Liver (tissue), 9 donors: ENCODE data around the gene SLC16A4. TPM values are rescaled to one million over a fixed set of nuclear protein-coding genes. Genes with fewer than 3 reads are reported as not detected.

Experiments used
- DNase-seq: peaks from one replicate; pipeline ENCODE4 v3.0.0-alpha.2; 2017; ENCODE audit warnings: low spot score
- H3K27ac ChIP-seq, 2 donors: one replicate each; pipeline ENCODE4 v1.7.0; 2013; ENCODE audit warnings: inconsistent platforms in 2 of 2, low read length in 2 of 2, control low read depth in 1 of 2, low read depth in 1 of 2, mild to moderate bottlenecking in 1 of 2
- H3K27me3 ChIP-seq, 4 donors: one replicate each; pipeline versions ENCODE4 v1.6.1 to v1.7.0; 2013; ENCODE audit warnings: low read length in 3 of 4, inconsistent platforms in 1 of 4, mild to moderate bottlenecking in 1 of 4, moderate library complexity in 1 of 4; ENCODE audit not compliant: control insufficient read depth in 4 of 4, insufficient read depth in 4 of 4
- H3K36me3 ChIP-seq, 4 donors: one replicate each; pipeline versions ENCODE4 v1.6.1 to v1.7.0; 2013; ENCODE audit warnings: low read length in 3 of 4, mild to moderate bottlenecking in 3 of 4, low read depth in 1 of 4, moderate library complexity in 1 of 4; ENCODE audit not compliant: control insufficient read depth in 4 of 4, insufficient read depth in 3 of 4
- H3K4me1 ChIP-seq, 4 donors: one replicate each; pipeline versions ENCODE4 v1.6.1 to v1.7.0; 2013; ENCODE audit warnings: low read length in 3 of 4, mild to moderate bottlenecking in 3 of 4, moderate library complexity in 1 of 4; ENCODE audit not compliant: control insufficient read depth in 4 of 4, insufficient read depth in 4 of 4
- H3K4me3 ChIP-seq, 3 donors: one replicate each; pipeline versions ENCODE4 v1.6.1 to v1.7.0; 2013; ENCODE audit warnings: low read length in 3 of 3, control low read depth in 1 of 3, low read depth in 1 of 3, mild to moderate bottlenecking in 1 of 3
- H3K9ac ChIP-seq, 2 donors: one replicate each; pipeline ENCODE4 v1.7.0; 2013; ENCODE audit warnings: low read length in 2 of 2, mild to moderate bottlenecking in 2 of 2, moderate library complexity in 2 of 2, control low read depth in 1 of 2, low read depth in 1 of 2
- H3K9me3 ChIP-seq, 4 donors: one replicate each; pipeline versions ENCODE4 v1.6.1 to v1.7.0; 2013; ENCODE audit warnings: low read length in 3 of 4; ENCODE audit not compliant: control insufficient read depth in 4 of 4
- ATF3 ChIP-seq: IDR thresholded peaks from 2 replicates; pipeline ENCODE4 v1.6.1; 2016; ENCODE audit warnings: antibody characterized with exemption
- CTCF ChIP-seq: fragments of 150-350 bp; IDR thresholded peaks from 2 replicates; pipeline ENCODE4 v1.5.1; 2017; ENCODE audit warnings: improper control_type of control experiment, low read depth, low read length; ENCODE audit not compliant: missing input control
- EGR1 ChIP-seq, 2 donors: IDR thresholded peaks; 2 replicates each; pipeline ENCODE4 v1.6.1; 2016 to 2018; ENCODE audit warnings: antibody characterized with exemption in 2 of 2, low read depth in 2 of 2
- FOXA1 ChIP-seq: IDR thresholded peaks from 2 replicates; pipeline ENCODE4 v1.6.1; 2016; ENCODE audit warnings: antibody characterized with exemption
- FOXA2 ChIP-seq: IDR thresholded peaks from 2 replicates; pipeline ENCODE4 v1.6.1; 2016; ENCODE audit warnings: antibody characterized with exemption
- GABPA ChIP-seq, 2 donors: IDR thresholded peaks in 1 of 2; conservative IDR thresholded peaks in 1 of 2; 2 replicates each; pipeline ENCODE4 v1.6.1; 2016; ENCODE audit warnings: antibody characterized with exemption in 2 of 2, mild to moderate bottlenecking in 1 of 2, moderate library complexity in 1 of 2
- HNF4A ChIP-seq, 2 donors: conservative IDR thresholded peaks; 2 replicates each; pipeline ENCODE4 v1.6.1; 2016; ENCODE audit warnings: antibody characterized with exemption in 2 of 2, mild to moderate bottlenecking in 2 of 2
- HNF4G ChIP-seq: IDR thresholded peaks from 2 replicates; pipeline ENCODE4 v1.6.1; 2016; ENCODE audit warnings: antibody characterized with exemption
- JUND ChIP-seq, 2 donors: IDR thresholded peaks; 2 replicates each; pipeline ENCODE4 v1.6.1; 2016; ENCODE audit warnings: antibody characterized with exemption in 2 of 2
- NR2F2 ChIP-seq: IDR thresholded peaks from 2 replicates; pipeline ENCODE4 v1.6.1; 2016; ENCODE audit warnings: antibody characterized with exemption
- RAD21 ChIP-seq, 2 donors: IDR thresholded peaks; 2 replicates each; pipeline ENCODE4 v1.6.1; 2016; ENCODE audit warnings: antibody characterized with exemption in 2 of 2, mild to moderate bottlenecking in 2 of 2
- REST ChIP-seq: IDR thresholded peaks from 2 replicates; pipeline ENCODE4 v1.6.1; 2016; ENCODE audit warnings: antibody characterized with exemption, mild to moderate bottlenecking
- RXRA ChIP-seq, 2 donors: IDR thresholded peaks; 2 replicates each; pipeline ENCODE4 v1.6.1; 2017 to 2018; ENCODE audit warnings: antibody characterized with exemption in 2 of 2, mild to moderate bottlenecking in 1 of 2
- SP1 ChIP-seq: IDR thresholded peaks from 2 replicates; pipeline ENCODE4 v1.6.1; 2018; ENCODE audit warnings: antibody characterized with exemption, mild to moderate bottlenecking
- TAF1 ChIP-seq: conservative IDR thresholded peaks from 2 replicates; pipeline ENCODE4 v1.6.1; 2016; ENCODE audit warnings: antibody characterized with exemption, mild to moderate bottlenecking
- YY1 ChIP-seq: IDR thresholded peaks from 2 replicates; pipeline ENCODE4 v1.6.1; 2016; ENCODE audit warnings: antibody characterized with exemption, mild to moderate bottlenecking
- ZBTB33 ChIP-seq: IDR thresholded peaks from 2 replicates; pipeline ENCODE4 v1.6.1; 2016; ENCODE audit warnings: antibody characterized with exemption
- WGBS: extraction: QIAGEN DNeasy Blood & Tissue Kit; methylation state at CpG from one replicate; pipeline ENCODE4 v1.1.7; 2013; 5-methylcytosine and 5-hydroxymethylcytosine counted together
- polyA plus RNA-seq, 2 donors: library from polyadenylated mRNA; stranded (reverse) in 1 of 2; unstranded in 1 of 2; fragments of 200-250 nt in 1 of 2; fragments of >200 nt in 1 of 2; fragmentation: Nextera tagmentation in 1 of 2; extraction: Ambion mirVana in 1 of 2; gene quantifications; one replicate each; pipeline versions ENCODE4 v1.2.1 to v1.2.3, GENCODE V29; 2013 to 2015
- total RNA-seq, 2 donors: library from RNA; depleted of rRNA; stranded (reverse); fragments of >200 nt; gene quantifications; one replicate each; pipeline ENCODE4 v1.2.3, GENCODE V29; 2014
- TF ChIP-seq, protein P1 (sequence below): IDR thresholded peaks from 2 replicates; pipeline ENCODE4 v1.6.1; 2016; ENCODE audit warnings: antibody characterized with exemption
- donor health status: healthy.
- donor health status: healthy.
- donor health status: healthy.
- donor health status: healthy.
- donor health status: healthy.

The SLC16A4 gene
- total and polyA plus RNA-seq, 4 donors: 0.72 to 1.8 (median 1.6) TPM

DNA sequence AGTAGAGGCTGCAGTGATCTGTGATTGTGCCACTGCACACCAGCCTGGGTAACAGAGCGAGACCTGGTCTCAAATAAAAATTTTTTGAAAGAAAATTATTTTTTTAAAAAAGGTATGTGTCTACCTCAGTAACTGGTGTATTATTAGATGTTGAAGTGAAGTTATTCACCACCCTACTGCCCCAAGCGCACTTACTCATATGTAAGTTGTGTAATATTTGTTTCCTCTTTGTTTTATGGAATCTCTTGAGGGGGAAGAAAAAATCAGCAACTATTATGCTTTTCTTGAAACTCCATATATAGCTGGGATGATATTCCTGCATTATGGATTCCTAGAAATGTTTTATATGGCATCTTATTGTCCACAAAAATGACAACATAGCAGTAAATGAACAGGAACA lies 30.4 kb downstream of the SLC16A4 start:
- H3K27me3 ChIP-seq: no peaks in the 10 kb centered on the region
- peaks cover 0 to 19% (median 2%) of the 10 kb centered on the region in 4 donors for H3K36me3 ChIP-seq
- 95% methylated on average over 2 of the region's 2 CpGs for WGBS
- no peak for TF ChIP-seq EGR1 (IDR thresholded peaks at IDR 0.05; ENCODE audit: low read depth in 2 of 2)
- TF ChIP-seq CTCF: no peak
- no peak for TF ChIP-seq TAF1
- no peak for TF ChIP-seq REST
- no peak for TF ChIP-seq FOXA2
- TF ChIP-seq HNF4A (conservative IDR thresholded peaks at IDR 0.05): no peak
- TF ChIP-seq HNF4G: no peak
- TF ChIP-seq RXRA (IDR thresholded peaks at IDR 0.05): no peak
- TF ChIP-seq NR2F2: no peak
- no peak for TF ChIP-seq YY1
- TF ChIP-seq ZBTB33: no peak
- TF ChIP-seq SP1: no peak
- no peak for TF ChIP-seq GABPA (IDR thresholded peaks at IDR 0.05 in 1 of 2, conservative IDR thresholded peaks at IDR 0.05 in 1 of 2)
- TF ChIP-seq ATF3: no peak
- TF ChIP-seq JUND (IDR thresholded peaks at IDR 0.05): no peak
- TF ChIP-seq, protein P1, sequence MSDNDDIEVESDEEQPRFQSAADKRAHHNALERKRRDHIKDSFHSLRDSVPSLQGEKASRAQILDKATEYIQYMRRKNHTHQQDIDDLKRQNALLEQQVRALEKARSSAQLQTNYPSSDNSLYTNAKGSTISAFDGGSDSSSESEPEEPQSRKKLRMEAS: no peak
- no peak for TF ChIP-seq FOXA1
- no peak for TF ChIP-seq RAD21 (IDR thresholded peaks at IDR 0.05)
- no peak for DNase-seq
- H3K27ac ChIP-seq: no peak overlapping the region
- H3K4me1 ChIP-seq: no peaks in the 10 kb centered on the region
- no peaks in the 10 kb centered on the region for H3K9me3 ChIP-seq
- no peak overlapping the region for H3K4me3 ChIP-seq
- no peak overlapping the region for H3K9ac ChIP-seq
